Measurements from ENCODE around the gene LAPTM5. TPM values are rescaled to one million over a fixed set of nuclear protein-coding genes. Genes with fewer than 3 reads are reported as not detected.
"Not testable (repeated sequence)": the region's sequence is repeated elsewhere in the genome, so short reads cannot be mapped to it uniquely, and the experiment has no call there.

The LAPTM5 gene
- total and polyA plus RNA-seq, 5 donors from 2014 or later = 552 to 687 (median 589) TPM

DNA sequence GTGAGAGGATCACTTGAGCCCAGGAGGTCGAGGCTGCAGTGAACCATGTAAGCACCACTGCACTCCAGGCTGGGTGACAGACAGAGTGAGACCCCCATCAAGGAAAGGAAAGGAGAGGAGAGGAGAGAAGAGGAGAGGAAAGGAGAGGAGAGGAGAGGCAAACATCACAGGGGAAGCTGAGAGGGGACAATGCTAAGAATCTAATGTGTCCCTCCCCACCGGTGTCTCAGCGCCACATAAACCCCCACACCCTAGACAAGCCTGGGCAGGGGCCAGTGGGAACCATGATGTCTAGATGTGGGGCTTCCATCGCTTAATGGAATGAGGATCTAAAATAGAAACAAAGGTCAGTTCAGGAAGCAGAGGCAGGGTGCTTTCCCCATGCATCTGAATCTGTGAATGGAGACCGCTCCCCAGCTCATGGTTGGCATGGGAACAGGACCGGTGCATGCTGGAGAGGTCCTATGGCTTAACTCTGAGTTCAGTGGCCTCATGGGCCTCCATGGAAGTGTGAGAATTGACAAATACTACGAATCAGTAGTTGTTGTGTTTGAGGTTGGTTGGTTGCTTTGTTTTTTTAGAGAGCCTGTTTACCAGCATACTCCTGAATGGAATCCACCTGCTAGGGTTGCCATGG is 16.3 kb upstream of the LAPTM5 start:
- no peaks in the 10 kb centered on the region for H3K27me3 Mint-ChIP-seq
- peaks cover 0 to 5% (median 0%) of the 10 kb centered on the region in 4 donors for H3K4me1 Mint-ChIP-seq
- H3K4me3 Mint-ChIP-seq = no peak overlapping the region
- peak overlapping the region in 1 of 3 donors; percentile 91 for H3K27ac Mint-ChIP-seq
- DNase-seq = no peak
- H3K9me3 Mint-ChIP-seq = no peaks in the 10 kb centered on the region
- H3K36me3 Mint-ChIP-seq = no peaks in the 10 kb centered on the region
- H3K4me1 ChIP-seq (ENCODE audit: control insufficient read depth, insufficient read depth, low read length, poor library complexity, severe bottlenecking) = no peaks in the 10 kb centered on the region
- no peaks in the 10 kb centered on the region for H3K27me3 ChIP-seq (ENCODE audit: control insufficient read depth, insufficient read depth, low read length)
- H3K9me3 ChIP-seq (ENCODE audit: control insufficient read depth in 2 of 2, low read length in 2 of 2) = no peaks in the 10 kb centered on the region
- no peak overlapping the region for H3K4me3 ChIP-seq (ENCODE audit: low read depth, low read length)
- H3K27ac ChIP-seq (ENCODE audit: insufficient read depth, low read length, poor library complexity, severe bottlenecking) = no peak overlapping the region
- H3K36me3 ChIP-seq (ENCODE audit: control insufficient read depth, insufficient read depth, low read length) = no peaks in the 10 kb centered on the region
- no peak for ATAC-seq (ENCODE audit: low read depth in 2 of 2)

DNA sequence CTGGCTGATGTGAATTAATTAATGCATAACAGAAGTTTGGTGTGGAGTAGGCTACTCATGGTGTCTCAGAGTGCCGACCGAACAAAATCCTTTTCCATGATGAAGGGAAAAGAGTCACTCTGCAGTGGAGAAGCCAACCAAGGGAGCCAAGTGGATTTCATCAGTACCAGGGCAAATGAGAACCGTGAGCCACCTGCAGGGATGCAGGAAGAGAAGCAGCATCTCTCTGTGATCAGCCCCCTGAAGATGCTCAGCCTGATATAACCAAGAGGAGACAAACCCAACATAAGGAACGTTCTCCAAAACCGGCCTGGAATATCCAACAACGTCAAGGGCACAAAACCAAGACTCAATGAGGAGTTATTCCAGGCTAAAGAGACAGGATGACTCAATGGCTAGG is 13.4 kb upstream of the LAPTM5 start:
- Histone ChIP-seq H3K36me3 (ENCODE audit: control insufficient read depth, insufficient read depth, low read length) (no peaks in the 10 kb centered on the region), H3K4me3 (ENCODE audit: low read depth, low read length) (no peak overlapping the region), H3K27me3 (ENCODE audit: control insufficient read depth, insufficient read depth, low read length) (no peaks in the 10 kb centered on the region), H3K4me1 (ENCODE audit: control insufficient read depth, insufficient read depth, low read length, poor library complexity, severe bottlenecking) (peaks cover 3% of the 10 kb centered on the region), H3K27ac (ENCODE audit: insufficient read depth, low read length, poor library complexity, severe bottlenecking) (no peak overlapping the region), H3K9me3 (ENCODE audit: control insufficient read depth in 2 of 2, low read length in 2 of 2) (no peaks in the 10 kb centered on the region)
- no peak overlapping the region for H3K4me3 Mint-ChIP-seq
- H3K27ac Mint-ChIP-seq = no peak overlapping the region
- no peaks in the 10 kb centered on the region for H3K27me3 Mint-ChIP-seq
- no peak for DNase-seq
- no peak for ATAC-seq (ENCODE audit: low read depth in 2 of 2)
- no peaks in the 10 kb centered on the region for H3K36me3 Mint-ChIP-seq
- H3K9me3 Mint-ChIP-seq = no peaks in the 10 kb centered on the region
- H3K4me1 Mint-ChIP-seq = peaks cover 0 to 12% (median 0%) of the 10 kb centered on the region in 4 donors

DNA sequence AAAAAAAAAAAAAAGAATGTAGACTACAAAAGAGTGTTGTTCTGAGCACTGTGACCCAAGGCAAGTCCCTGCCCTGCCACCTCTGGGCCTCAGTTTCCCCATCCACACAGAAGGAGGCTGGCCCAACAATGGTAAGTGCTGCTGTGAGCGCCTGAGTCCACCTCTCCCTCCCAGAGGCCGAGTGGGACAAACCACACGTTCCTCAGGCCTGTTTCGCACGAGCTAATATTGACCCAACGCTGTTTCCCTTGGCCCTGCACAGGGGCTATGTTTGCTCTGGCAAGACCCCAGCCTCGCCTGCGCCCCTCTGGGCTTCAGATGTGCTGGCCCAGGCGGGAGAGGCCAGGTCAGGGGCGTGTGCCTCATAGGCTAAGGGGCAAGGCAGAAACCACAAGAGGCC is 12.6 kb upstream of the LAPTM5 start:
- H3K9me3 ChIP-seq (ENCODE audit: control insufficient read depth in 2 of 2, low read length in 2 of 2) = no peaks in the 10 kb centered on the region
- Mint-ChIP-seq H3K27me3 (no peaks in the 10 kb centered on the region), H3K36me3 (no peaks in the 10 kb centered on the region), H3K4me3 (no peak overlapping the region), H3K9me3 (no peaks in the 10 kb centered on the region), H3K27ac (no peak overlapping the region), H3K4me1 (peaks cover 0 to 18% (median 0%) of the 10 kb centered on the region in 4 donors)
- no peak for ATAC-seq (ENCODE audit: low read depth in 2 of 2)
- DNase-seq = no peak
- no peak overlapping the region for H3K4me3 ChIP-seq (ENCODE audit: low read depth, low read length)
- peaks cover 8% of the 10 kb centered on the region for H3K4me1 ChIP-seq (ENCODE audit: control insufficient read depth, insufficient read depth, low read length, poor library complexity, severe bottlenecking)
- H3K27ac ChIP-seq (ENCODE audit: insufficient read depth, low read length, poor library complexity, severe bottlenecking) = no peak overlapping the region
- H3K27me3 ChIP-seq (ENCODE audit: control insufficient read depth, insufficient read depth, low read length) = no peaks in the 10 kb centered on the region
- H3K36me3 ChIP-seq (ENCODE audit: control insufficient read depth, insufficient read depth, low read length) = no peaks in the 10 kb centered on the region

- Histone ChIP-seq H3K4me3 (ENCODE audit: low read depth, low read length) (no peak overlapping the region), H3K4me1 (ENCODE audit: control insufficient read depth, insufficient read depth, low read length, poor library complexity, severe bottlenecking) (peaks cover 8% of the 10 kb centered on the region), H3K9me3 (ENCODE audit: control insufficient read depth in 2 of 2, low read length in 2 of 2) (no peaks in the 10 kb centered on the region), H3K27ac (ENCODE audit: insufficient read depth, low read length, poor library complexity, severe bottlenecking) (no peak overlapping the region), H3K36me3 (ENCODE audit: control insufficient read depth, insufficient read depth, low read length) (no peaks in the 10 kb centered on the region), H3K27me3 (ENCODE audit: control insufficient read depth, insufficient read depth, low read length) (no peaks in the 10 kb centered on the region)
- ATAC-seq (ENCODE audit: low read depth in 2 of 2) (no peak), DNase-seq (no peak)
- Mint-ChIP-seq H3K27me3 (no peaks in the 10 kb centered on the region), H3K4me3 (no peak overlapping the region), H3K27ac (peak overlapping the region in 1 of 3 donors; percentile 74), H3K9me3 (no peaks in the 10 kb centered on the region), H3K36me3 (no peaks in the 10 kb centered on the region), H3K4me1 (peaks cover 0 to 18% (median 0%) of the 10 kb centered on the region in 4 donors)
Observed at GRCh38 chr1:30768830-30769718, 11.5 kb upstream of the LAPTM5 start.

DNA sequence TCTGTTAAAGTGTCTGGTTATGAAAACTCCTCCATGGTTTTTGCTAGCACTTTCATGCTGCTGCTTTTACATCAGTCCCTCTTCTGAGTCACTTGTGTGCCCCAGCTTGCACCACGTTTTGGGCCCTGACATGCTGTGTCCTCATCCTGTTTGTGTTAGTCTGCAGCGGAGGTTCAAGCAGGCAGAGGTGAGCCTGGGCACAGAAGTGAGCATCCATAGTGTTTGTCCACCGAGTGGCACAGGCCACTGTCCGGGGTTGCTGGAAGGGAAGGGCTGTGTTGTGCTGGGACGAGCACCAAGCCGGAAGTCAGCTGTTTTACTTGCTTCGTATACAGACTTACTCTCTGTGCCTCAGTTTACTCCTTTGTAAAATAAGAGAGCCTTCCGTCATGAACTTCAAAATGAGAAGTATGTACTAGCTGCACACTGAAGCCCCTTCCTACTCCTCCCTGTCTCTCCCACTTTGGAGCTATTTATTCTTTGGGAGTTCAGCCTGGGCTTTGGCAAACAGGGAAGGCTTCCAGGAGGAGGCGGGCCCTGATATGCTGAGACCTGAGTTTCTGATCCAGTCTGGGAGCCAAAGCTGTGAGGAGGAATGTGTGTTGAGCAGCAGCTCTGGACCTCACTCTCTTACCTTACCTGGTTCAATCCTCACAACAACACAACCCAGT is 10.7 kb upstream of the LAPTM5 start:
- Mint-ChIP-seq H3K4me3 (no peak overlapping the region), H3K4me1 (peaks cover 0 to 19% (median 0%) of the 10 kb centered on the region in 4 donors), H3K27ac (no peak overlapping the region), H3K27me3 (no peaks in the 10 kb centered on the region), H3K9me3 (no peaks in the 10 kb centered on the region), H3K36me3 (no peaks in the 10 kb centered on the region)
- no peak for ATAC-seq (ENCODE audit: low read depth in 2 of 2)
- Histone ChIP-seq H3K4me3 (ENCODE audit: low read depth, low read length) (no peak overlapping the region), H3K27ac (ENCODE audit: insufficient read depth, low read length, poor library complexity, severe bottlenecking) (no peak overlapping the region), H3K27me3 (ENCODE audit: control insufficient read depth, insufficient read depth, low read length) (no peaks in the 10 kb centered on the region), H3K4me1 (ENCODE audit: control insufficient read depth, insufficient read depth, low read length, poor library complexity, severe bottlenecking) (peaks cover 8% of the 10 kb centered on the region), H3K36me3 (ENCODE audit: control insufficient read depth, insufficient read depth, low read length) (no peaks in the 10 kb centered on the region), H3K9me3 (ENCODE audit: control insufficient read depth in 2 of 2, low read length in 2 of 2) (no peaks in the 10 kb centered on the region)
- no peak for DNase-seq

DNA sequence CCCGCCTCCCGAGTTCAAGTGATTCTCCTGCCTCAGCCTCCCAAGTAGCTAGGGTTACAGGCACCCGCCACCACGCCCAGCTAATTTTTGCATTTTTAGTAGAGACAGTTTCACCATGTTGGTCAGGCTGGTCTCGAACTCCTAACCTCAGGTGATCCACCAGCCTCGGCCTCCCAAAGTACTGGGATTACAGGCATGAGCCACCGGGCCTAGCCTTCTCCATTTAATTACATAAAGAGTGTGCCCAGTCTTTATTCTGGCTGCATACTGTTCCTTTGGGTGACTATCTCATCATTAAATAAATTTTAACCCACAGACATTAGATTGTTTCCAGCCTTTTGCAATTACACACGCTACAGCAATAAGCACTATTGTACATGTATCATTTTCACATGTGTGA is 9.4 kb upstream of the LAPTM5 start:
- Mint-ChIP-seq H3K27ac (peak overlapping the region in 1 of 3 donors; percentile 56), H3K4me1 (peaks cover 5 to 32% (median 8%) of the 10 kb centered on the region in 4 donors)
- not testable (repeated sequence) for H3K36me3 ChIP-seq (ENCODE audit: control insufficient read depth, insufficient read depth, low read length); H3K9me3 ChIP-seq (ENCODE audit: control insufficient read depth in 2 of 2, low read length in 2 of 2); H3K4me3 ChIP-seq (ENCODE audit: low read depth, low read length); H3K27ac ChIP-seq (ENCODE audit: insufficient read depth, low read length, poor library complexity, severe bottlenecking); H3K4me3 Mint-ChIP-seq; H3K27me3 Mint-ChIP-seq; H3K36me3 Mint-ChIP-seq; H3K9me3 Mint-ChIP-seq; H3K27me3 ChIP-seq (ENCODE audit: control insufficient read depth, insufficient read depth, low read length); DNase-seq; ATAC-seq (ENCODE audit: low read depth in 2 of 2)
- peaks cover 19% of the 10 kb centered on the region for H3K4me1 ChIP-seq (ENCODE audit: control insufficient read depth, insufficient read depth, low read length, poor library complexity, severe bottlenecking)

GRCh38 chr1:30765556-30766434 is 8.2 kb upstream of the LAPTM5 start:
- no peaks in the 10 kb centered on the region for H3K27me3 Mint-ChIP-seq
- ATAC-seq (ENCODE audit: low read depth in 2 of 2) (no peak), DNase-seq (no peak)
- peak overlapping the region; percentile 26 to 82 (median 65) for H3K27ac Mint-ChIP-seq
- no peaks in the 10 kb centered on the region for H3K36me3 Mint-ChIP-seq
- Histone ChIP-seq H3K4me3 (ENCODE audit: low read depth, low read length) (no peak overlapping the region), H3K27ac (ENCODE audit: insufficient read depth, low read length, poor library complexity, severe bottlenecking) (no peak overlapping the region), H3K36me3 (ENCODE audit: control insufficient read depth, insufficient read depth, low read length) (no peaks in the 10 kb centered on the region), H3K4me1 (ENCODE audit: control insufficient read depth, insufficient read depth, low read length, poor library complexity, severe bottlenecking) (peaks cover 30% of the 10 kb centered on the region), H3K27me3 (ENCODE audit: control insufficient read depth, insufficient read depth, low read length) (no peaks in the 10 kb centered on the region), H3K9me3 (ENCODE audit: control insufficient read depth in 2 of 2, low read length in 2 of 2) (no peaks in the 10 kb centered on the region)
- no peaks in the 10 kb centered on the region for H3K9me3 Mint-ChIP-seq
- H3K4me3 Mint-ChIP-seq = peak overlapping the region in 2 of 4 donors; percentile 6 to 21
- H3K4me1 Mint-ChIP-seq = peaks cover 10 to 44% (median 17%) of the 10 kb centered on the region in 4 donors
